ENCODE results near the gene BPI. TPM values are rescaled to one million over a fixed set of nuclear protein-coding genes. Genes with fewer than 3 reads are reported as not detected.

The BPI gene
- total RNA-seq, 1 donor from 2014 or later: not detected

GRCh38 chr20:38261054-38261390, 42.9 kb upstream of the BPI start:
- H2AFZ ChIP-seq (replicated peaks): no peak overlapping the region
- peaks cover 10% of the 10 kb centered on the region for H3K9me3 Mint-ChIP-seq
- H3K9ac ChIP-seq: no peak overlapping the region
- H3K36me3 Mint-ChIP-seq: peaks cover 3% of the 10 kb centered on the region
- peak overlapping the region; percentile 81 for H3K4me3 Mint-ChIP-seq
- H3K4me1 Mint-ChIP-seq: peaks cover 23% of the 10 kb centered on the region
- H3K27me3 Mint-ChIP-seq (ENCODE audit: insufficient read depth, low read depth): peaks cover 9% of the 10 kb centered on the region
- H3K27me3 ChIP-seq: peaks cover 46% of the 10 kb centered on the region
- peaks cover 5% of the 10 kb centered on the region for H3K4me1 ChIP-seq
- H3K27ac ChIP-seq: no peak overlapping the region
- no peaks in the 10 kb centered on the region for H3K79me2 ChIP-seq (ENCODE audit: low read depth)
- no peaks in the 10 kb centered on the region for H3K9me3 ChIP-seq (ENCODE audit: low read depth)
- H3K4me2 ChIP-seq: peak overlapping the region; percentile 84
- no peaks in the 10 kb centered on the region for H3K36me3 ChIP-seq
- H3K27ac Mint-ChIP-seq: peak overlapping the region; percentile 28
- no peak for TF ChIP-seq CTCF (IDR thresholded peaks at IDR 0.05)
- no peak for TF ChIP-seq EZH2phosphoT487 (IDR thresholded peaks at IDR 0.05)
- TF ChIP-seq EZH2 (IDR thresholded peaks at IDR 0.05): no peak
- peak overlapping the region; percentile 51 for H3K4me3 ChIP-seq
- no peaks in the 10 kb centered on the region for H4K20me1 ChIP-seq (ENCODE audit: low read depth)
- no peak for DNase-seq (ENCODE audit: low spot score)
- H3F3A ChIP-seq (ENCODE audit: low read depth): peaks cover 7% of the 10 kb centered on the region

- TF ChIP-seq CTCF (IDR thresholded peaks at IDR 0.05) (no peak), EZH2 (IDR thresholded peaks at IDR 0.05) (no peak), EZH2phosphoT487 (IDR thresholded peaks at IDR 0.05) (no peak)
- peaks cover 3% of the 10 kb centered on the region for H3K36me3 Mint-ChIP-seq
- peaks cover 11% of the 10 kb centered on the region for H3K27me3 Mint-ChIP-seq (ENCODE audit: insufficient read depth, low read depth)
Observed at GRCh38 chr20:38262931-38263330, 41.0 kb upstream of the BPI start.

GRCh38 chr20:38266426-38266825, 37.5 kb upstream of the BPI start:
- no peak overlapping the region for H3K4me3 Mint-ChIP-seq
- peaks cover 3% of the 10 kb centered on the region for H3K36me3 Mint-ChIP-seq

More at GRCh38 chr20:38262931-38263330, 41.0 kb upstream of the BPI start:
- peaks cover 46% of the 10 kb centered on the region for H3K27me3 ChIP-seq
- DNase-seq (ENCODE audit: low spot score): peak; percentile 25
- Mint-ChIP-seq H3K9me3 (peaks cover 10% of the 10 kb centered on the region), H3K4me1 (peaks cover 25% of the 10 kb centered on the region), H3K27ac (no peak overlapping the region), H3K4me3 (no peak overlapping the region)
- no peak overlapping the region for H3K27ac ChIP-seq
- H4K20me1 ChIP-seq (ENCODE audit: low read depth): no peaks in the 10 kb centered on the region
- no peaks in the 10 kb centered on the region for H3K36me3 ChIP-seq
- H3K4me3 ChIP-seq: no peak overlapping the region
- H2AFZ ChIP-seq (replicated peaks): no peak overlapping the region
- H3K4me1 ChIP-seq: peaks cover 5% of the 10 kb centered on the region
- H3K79me2 ChIP-seq (ENCODE audit: low read depth): no peaks in the 10 kb centered on the region
- peaks cover 7% of the 10 kb centered on the region for H3F3A ChIP-seq (ENCODE audit: low read depth)
- H3K9ac ChIP-seq: no peak overlapping the region
- no peaks in the 10 kb centered on the region for H3K9me3 ChIP-seq (ENCODE audit: low read depth)
- no peak overlapping the region for H3K4me2 ChIP-seq

More at GRCh38 chr20:38266426-38266825, 37.5 kb upstream of the BPI start:
- Histone ChIP-seq H3K36me3 (no peaks in the 10 kb centered on the region), H2AFZ (replicated peaks) (no peak overlapping the region), H3K27ac (no peak overlapping the region), H3K9ac (no peak overlapping the region), H4K20me1 (ENCODE audit: low read depth) (no peaks in the 10 kb centered on the region), H3K79me2 (ENCODE audit: low read depth) (no peaks in the 10 kb centered on the region), H3K4me3 (no peak overlapping the region), H3F3A (ENCODE audit: low read depth) (no peaks in the 10 kb centered on the region), H3K4me2 (no peak overlapping the region), H3K27me3 (peaks cover 16% of the 10 kb centered on the region), H3K9me3 (ENCODE audit: low read depth) (no peaks in the 10 kb centered on the region), H3K4me1 (no peaks in the 10 kb centered on the region)
- DNase-seq (ENCODE audit: low spot score): no peak
- no peak overlapping the region for H3K27ac Mint-ChIP-seq
- TF ChIP-seq EZH2phosphoT487 (IDR thresholded peaks at IDR 0.05) (no peak), EZH2 (IDR thresholded peaks at IDR 0.05) (no peak), CTCF (IDR thresholded peaks at IDR 0.05) (no peak)
- peaks cover 12% of the 10 kb centered on the region for H3K4me1 Mint-ChIP-seq
- peaks cover 10% of the 10 kb centered on the region for H3K9me3 Mint-ChIP-seq
- H3K27me3 Mint-ChIP-seq (ENCODE audit: insufficient read depth, low read depth): peaks cover 5% of the 10 kb centered on the region
